Upper lobe of right lung (tissue), 1 donor: ENCODE measurements around the gene LAD1. TPM values are rescaled to one million over a fixed set of nuclear protein-coding genes. Genes with fewer than 3 reads are reported as not detected.

Source experiments
- ATAC-seq: fragments of 200-7000 bp; cut with Tn5 transposase; one replicate; pipeline ENCODE4 v1.9.1; 2020; ENCODE audit warnings: mild to moderate bottlenecking, moderate library complexity
- DNase-seq: peaks from one replicate; pipeline ENCODE4 v3.0.0-alpha.2; 2020
- H3K27ac ChIP-seq: fragments of 200-600 bp; one replicate; pipeline ENCODE4 v1.8.0; 2022
- H3K27me3 ChIP-seq: fragments of 200-600 bp; one replicate; pipeline ENCODE4 v1.8.0; 2022; ENCODE audit warnings: mild to moderate bottlenecking
- H3K36me3 ChIP-seq: fragments of 200-600 bp; one replicate; pipeline ENCODE4 v1.8.0; 2022
- H3K4me1 ChIP-seq: fragments of 200-600 bp; one replicate; pipeline ENCODE4 v1.8.0; 2022
- H3K4me3 ChIP-seq: fragments of 200-600 bp; one replicate; pipeline ENCODE4 v1.8.0; 2022; ENCODE audit warnings: mild to moderate bottlenecking
- H3K9me3 ChIP-seq: fragments of 200-600 bp; one replicate; pipeline ENCODE4 v1.8.0; 2022
- intact Hi-C: fragments of 100-400 bp; cut with DNase I; formaldehyde crosslinking; loops from one replicate; pipeline ENCODE4 v1.11.0; 2022
- long read RNA-seq: library from polyadenylated mRNA; unstranded; transcript quantifications from one replicate; pipeline ENCODE4 v2.0.0, GENCODE V29; 2021
- total RNA-seq: library from RNA; stranded (reverse); fragmentation: NEBNext Ultra II Directional; extraction: Animal tissue kit (Norgen Biotek cat#: 25700); gene quantifications from one replicate; pipeline ENCODE4 v1.2.1, GENCODE V29; 2021
- TF ChIP-seq, protein P1 (sequence below): fragments of 200-600 bp; IDR thresholded peaks from one replicate; pipeline ENCODE4 v1.8.0; 2022; ENCODE audit warnings: antibody characterized with exemption
- donor health status: DM: no; HTN: yes; CAD: no; lungs with severe emphysema.

The LAD1 gene
- 42.6 TPM for total RNA-seq
- long read RNA-seq, transcript LAD1-202 (10 exons, 2,906 nt) = major isoform, 86 of 110 reads
- long read RNA-seq, partial matches to known transcripts = 16 of 110 reads
- long read RNA-seq, other reads (novel, unspliced or antisense) = 7 of 110 reads

DNA sequence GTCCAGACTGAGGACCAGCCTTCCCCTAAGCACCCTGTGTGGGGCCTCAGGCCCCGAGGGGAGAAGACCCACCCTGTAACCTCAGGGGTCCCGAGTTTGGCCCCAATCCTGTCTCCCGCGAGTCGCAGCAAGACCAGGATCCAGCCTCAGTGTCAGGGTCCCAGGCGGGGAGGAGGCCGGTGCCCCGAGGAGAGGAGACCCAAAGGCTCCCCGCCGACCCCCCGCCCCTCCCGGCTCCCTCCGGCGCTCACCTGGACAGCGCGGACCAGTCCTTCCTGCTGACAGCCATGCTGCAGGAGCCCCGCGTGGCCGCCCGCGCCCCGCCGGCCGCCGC lies at the start of gene LAD1:
LAD1 (minus strand) TSS at position 307 of the 334 bp plus-strand sequence; CDS start at position 289, 18 bp downstream.
- Histone ChIP-seq H3K4me1 (peaks cover 8% of the 10 kb centered on the region), H3K9me3 (no peaks in the 10 kb centered on the region), H3K36me3 (no peaks in the 10 kb centered on the region), H3K4me3 (peak within 1 kb of the TSS; percentile 41), H3K27ac (peak within 1 kb of the TSS; percentile 65), H3K27me3 (peaks cover 23% of the 10 kb centered on the region)
- ATAC-seq (no peak), DNase-seq (no peak)
- intact Hi-C loops = no loop called here
- TF ChIP-seq, protein P1, sequence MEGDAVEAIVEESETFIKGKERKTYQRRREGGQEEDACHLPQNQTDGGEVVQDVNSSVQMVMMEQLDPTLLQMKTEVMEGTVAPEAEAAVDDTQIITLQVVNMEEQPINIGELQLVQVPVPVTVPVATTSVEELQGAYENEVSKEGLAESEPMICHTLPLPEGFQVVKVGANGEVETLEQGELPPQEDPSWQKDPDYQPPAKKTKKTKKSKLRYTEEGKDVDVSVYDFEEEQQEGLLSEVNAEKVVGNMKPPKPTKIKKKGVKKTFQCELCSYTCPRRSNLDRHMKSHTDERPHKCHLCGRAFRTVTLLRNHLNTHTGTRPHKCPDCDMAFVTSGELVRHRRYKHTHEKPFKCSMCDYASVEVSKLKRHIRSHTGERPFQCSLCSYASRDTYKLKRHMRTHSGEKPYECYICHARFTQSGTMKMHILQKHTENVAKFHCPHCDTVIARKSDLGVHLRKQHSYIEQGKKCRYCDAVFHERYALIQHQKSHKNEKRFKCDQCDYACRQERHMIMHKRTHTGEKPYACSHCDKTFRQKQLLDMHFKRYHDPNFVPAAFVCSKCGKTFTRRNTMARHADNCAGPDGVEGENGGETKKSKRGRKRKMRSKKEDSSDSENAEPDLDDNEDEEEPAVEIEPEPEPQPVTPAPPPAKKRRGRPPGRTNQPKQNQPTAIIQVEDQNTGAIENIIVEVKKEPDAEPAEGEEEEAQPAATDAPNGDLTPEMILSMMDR = no peak

DNA sequence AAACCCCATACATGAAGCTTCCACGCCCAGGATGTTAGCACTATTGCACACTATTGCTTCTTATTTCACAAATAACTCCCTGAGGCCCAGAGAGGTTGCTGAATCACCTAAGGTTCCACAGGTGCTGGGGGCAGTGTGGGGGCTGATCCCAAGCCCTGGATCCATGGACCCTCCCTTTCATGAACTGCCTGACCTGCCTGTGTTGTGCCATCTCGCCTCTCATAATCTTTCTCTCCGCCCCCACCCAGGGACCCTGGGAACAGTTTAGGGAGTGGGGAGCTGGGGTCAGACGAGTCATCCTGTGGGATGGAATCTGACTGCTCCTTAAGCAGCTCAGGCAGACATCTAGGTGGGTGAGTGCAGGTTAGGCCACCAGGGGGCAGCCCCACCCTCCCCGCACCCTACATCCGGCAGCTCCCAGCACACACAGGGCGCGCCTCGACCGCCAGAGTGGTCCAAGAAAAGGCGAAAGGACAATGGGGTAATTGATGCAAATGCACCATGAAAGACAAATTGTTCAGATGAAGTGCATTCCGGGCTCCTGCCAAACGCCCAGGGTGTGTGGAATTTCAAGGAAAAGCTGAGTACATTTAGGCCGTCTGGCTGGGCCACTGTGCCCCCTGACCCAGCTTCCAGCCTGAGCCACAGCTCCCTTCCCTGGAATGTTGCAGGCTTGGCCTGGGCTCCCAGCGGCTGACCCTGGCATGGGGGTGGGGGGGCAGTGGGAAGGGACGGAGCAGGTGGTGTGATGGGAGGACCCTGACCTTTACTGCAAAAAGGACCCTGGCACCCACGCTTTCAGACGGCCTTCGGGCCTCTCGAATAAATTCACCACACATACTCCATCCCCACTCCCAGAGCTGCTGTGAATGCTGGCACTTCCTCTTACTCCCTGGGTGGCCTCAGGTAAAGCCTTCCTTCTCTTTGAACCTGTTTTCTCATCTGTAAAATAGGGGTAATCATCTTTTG lies 49.1 kb upstream of the LAD1 start:
- DNase-seq (peak; percentile 91), ATAC-seq (peak; percentile 92)
- Histone ChIP-seq H3K4me1 (peaks cover 29% of the 10 kb centered on the region), H3K36me3 (no peaks in the 10 kb centered on the region), H3K27me3 (no peaks in the 10 kb centered on the region), H3K4me3 (no peak overlapping the region), H3K27ac (peak overlapping the region; percentile 59), H3K9me3 (no peaks in the 10 kb centered on the region)
- TF ChIP-seq, protein P1 = peak; percentile 81
- intact Hi-C loops = loop anchor here (10.0 kb wide), 1 partner anchor 57 kb away; the partner anchor contains the start of gene CSRP1

GRCh38 chr1:201445310-201445709 lies 46.2 kb upstream of the LAD1 start:
- Histone ChIP-seq H3K9me3 (no peaks in the 10 kb centered on the region), H3K27me3 (no peaks in the 10 kb centered on the region), H3K36me3 (no peaks in the 10 kb centered on the region), H3K27ac (no peak overlapping the region), H3K4me3 (no peak overlapping the region), H3K4me1 (peaks cover 18% of the 10 kb centered on the region)
- ATAC-seq (no peak), DNase-seq (no peak)
- intact Hi-C loops = loop anchor here (10.0 kb wide), 1 partner anchor 59 kb away; the partner anchor contains the start of gene CSRP1
- TF ChIP-seq, protein P1 = no peak

DNA sequence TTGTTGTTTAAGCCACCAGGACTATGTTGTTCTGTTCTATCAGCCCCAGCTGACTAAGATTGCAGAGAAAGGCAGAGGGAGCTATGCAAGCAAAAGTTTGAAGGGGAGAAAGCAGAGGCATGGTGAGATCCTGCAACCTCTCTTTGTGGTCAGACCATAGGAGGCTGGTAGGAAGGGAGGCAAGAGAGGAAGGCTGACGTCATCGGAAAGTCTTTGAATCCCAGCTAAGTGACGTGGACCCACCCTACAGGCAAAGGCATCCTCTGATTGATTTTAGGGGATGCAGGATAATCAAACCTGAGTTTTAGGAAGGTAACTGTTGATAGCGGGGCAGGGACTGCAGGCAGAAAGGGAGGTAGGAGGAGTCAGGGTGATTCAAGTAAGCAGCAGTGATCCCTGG lies 45.7 kb upstream of the LAD1 start:
- DNase-seq (no peak), ATAC-seq (no peak)
- Histone ChIP-seq H3K36me3 (no peaks in the 10 kb centered on the region), H3K4me3 (no peak overlapping the region), H3K27me3 (no peaks in the 10 kb centered on the region), H3K9me3 (no peaks in the 10 kb centered on the region), H3K27ac (no peak overlapping the region), H3K4me1 (peaks cover 16% of the 10 kb centered on the region)
- TF ChIP-seq, protein P1 = no peak
- intact Hi-C loops = loop anchor here (10.0 kb wide), 1 partner anchor 60 kb away; the partner anchor contains the start of gene CSRP1

GRCh38 chr1:201443747-201444146 lies 44.6 kb upstream of the LAD1 start:
- H3K27me3 ChIP-seq = no peaks in the 10 kb centered on the region
- no peaks in the 10 kb centered on the region for H3K9me3 ChIP-seq
- H3K27ac ChIP-seq = no peak overlapping the region
- intact Hi-C loops = loop anchor here (10.0 kb wide), 1 partner anchor 61 kb away; the partner anchor contains the start of gene CSRP1
- DNase-seq (no peak), ATAC-seq (no peak)
- H3K36me3 ChIP-seq = no peaks in the 10 kb centered on the region
- peaks cover 10% of the 10 kb centered on the region for H3K4me1 ChIP-seq
- TF ChIP-seq, protein P1 = no peak
- H3K4me3 ChIP-seq = no peak overlapping the region
